GM12891 (cell line): ENCODE measurements around the gene CAMK1D.

ENCODE experiments used
- DNase-seq: peaks from one replicate; pipeline ENCODE4 v3.0.0; 2011; ENCODE audit warnings: low spot score; ENCODE audit not compliant: insufficient read length
- FAIRE-seq: peaks from 2 replicates; lab custom pipeline; 2011; peaks lifted over from hg19 to GRCh38; lab: Jason Lieb, UNC
- PAX5 ChIP-seq: IDR thresholded peaks from 2 replicates; pipeline ENCODE4 v1.6.1; 2011; ENCODE audit warnings: low read length, moderate library complexity, mild to moderate bottlenecking; ENCODE audit not compliant: insufficient read depth, severe bottlenecking
- POLR2A ChIP-seq: IDR thresholded peaks from 2 replicates; pipeline ENCODE4 v1.6.1; 2011; ENCODE audit warnings: low read depth, low read length, control low read depth
- POLR2AphosphoS5 ChIP-seq: IDR thresholded peaks from 2 replicates; pipeline ENCODE4 v1.6.1; 2011; ENCODE audit warnings: low read depth, low read length, control low read depth
- POU2F2 ChIP-seq: IDR thresholded peaks from 2 replicates; pipeline ENCODE4 v1.6.1; 2011; ENCODE audit warnings: low read depth, mild to moderate bottlenecking, control low read depth, low read length, moderate library complexity
- SPI1 ChIP-seq: IDR thresholded peaks from 2 replicates; pipeline ENCODE4 v1.6.1; 2011; ENCODE audit warnings: low read depth, low read length, control low read depth
- TAF1 ChIP-seq: IDR thresholded peaks from 2 replicates; pipeline ENCODE4 v1.6.1; 2011; ENCODE audit warnings: low read depth, low read length, control low read depth

Gene CAMK1D

DNA sequence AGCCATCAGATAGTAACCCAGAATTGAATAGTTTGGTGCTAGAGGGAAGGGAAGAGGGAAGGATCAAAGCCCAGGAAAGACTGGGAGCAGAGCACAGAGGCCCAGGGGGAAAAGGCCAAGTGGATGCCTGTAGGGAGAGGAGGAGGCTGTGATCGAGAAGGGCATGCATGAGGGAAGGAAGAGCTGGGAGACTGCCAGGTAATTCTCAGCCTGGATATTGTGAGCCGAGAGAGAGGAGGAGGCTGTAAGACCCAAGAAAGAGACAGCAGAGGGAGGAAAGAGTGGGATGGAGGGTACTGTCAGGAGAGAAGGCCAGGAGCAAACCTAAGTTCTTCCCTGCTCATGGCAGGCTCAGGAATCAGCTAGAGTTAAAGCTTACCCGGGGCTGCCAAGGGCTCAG lies 474.0 kb downstream of the CAMK1D start:
- TF ChIP-seq POLR2AphosphoS5 (no peak), SPI1 (no peak), TAF1 (no peak)
- DNase-seq (no peak), FAIRE-seq (no peak)

DNA sequence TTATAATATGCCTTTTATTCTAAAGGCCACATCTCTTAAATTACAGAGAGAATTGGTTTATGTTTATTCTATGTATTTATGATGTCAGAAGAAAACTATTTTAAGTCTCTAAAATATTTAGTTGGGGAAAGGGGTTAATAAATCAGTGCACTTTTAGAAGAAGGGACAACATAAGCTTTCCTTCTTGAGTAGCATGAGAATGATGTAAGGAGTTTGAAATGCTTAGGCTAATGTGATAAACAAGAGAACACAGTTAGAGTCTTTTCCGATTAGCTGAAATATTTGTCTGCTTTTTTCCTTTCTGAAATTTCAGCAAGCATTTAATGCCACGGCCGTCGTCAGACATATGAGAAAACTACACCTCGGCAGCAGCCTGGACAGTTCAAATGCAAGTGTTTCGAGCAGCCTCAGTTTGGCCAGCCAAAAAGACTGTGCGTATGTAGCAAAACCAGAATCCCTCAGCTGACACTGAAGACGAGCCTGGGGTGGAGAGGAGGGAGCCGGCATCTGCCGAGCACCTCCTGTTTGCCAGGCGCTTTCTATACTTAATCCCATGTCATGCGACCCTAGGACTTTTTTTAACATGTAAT lies 476.0 kb downstream of the CAMK1D start:
- DNase-seq (no peak), FAIRE-seq (no peak)
- TF ChIP-seq SPI1 = no peak

DNA sequence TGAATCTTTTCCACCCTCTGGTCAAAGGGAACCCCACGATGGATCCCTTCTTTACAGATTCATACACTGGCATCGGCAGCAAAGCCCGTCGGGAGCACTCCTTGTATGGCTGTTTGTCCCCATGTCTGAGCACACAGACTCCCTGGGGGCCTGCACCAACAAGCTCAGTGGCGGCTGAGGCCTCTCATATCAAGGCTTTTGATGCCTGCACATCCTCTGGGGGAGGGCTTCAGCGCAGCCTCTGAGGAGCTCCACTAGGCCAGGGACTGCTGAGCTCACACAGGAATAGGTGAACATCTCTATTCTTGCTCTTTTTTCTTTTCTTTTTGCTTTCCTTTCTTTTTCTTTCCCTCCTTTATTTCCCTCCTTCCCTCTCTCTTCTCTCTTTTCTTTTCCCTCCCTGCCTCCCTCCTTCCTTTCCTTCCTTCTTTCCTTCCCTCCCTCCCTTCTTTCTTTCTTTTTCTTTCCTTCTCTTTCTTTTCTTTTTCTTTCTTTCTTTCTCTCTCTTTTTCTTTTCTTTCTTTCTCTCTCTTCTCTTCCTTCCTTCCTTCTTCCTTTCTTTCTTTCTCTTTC lies 477.5 kb downstream of the CAMK1D start:
- TF ChIP-seq PAX5 (no peak), POLR2A (no peak), TAF1 (no peak), SPI1 (no peak), POLR2AphosphoS5 (no peak), POU2F2 (no peak)
- no peak for FAIRE-seq
- DNase-seq = no peak

- no peak for TF ChIP-seq POLR2AphosphoS5
- no peak for TF ChIP-seq POLR2A
- FAIRE-seq (no peak), DNase-seq (no peak)
Observed at GRCh38 chr10:12828736-12829135, 479.4 kb downstream of the CAMK1D start.

- FAIRE-seq (no peak), DNase-seq (no peak)
- TF ChIP-seq SPI1 (no peak), POLR2AphosphoS5 (no peak), PAX5 (no peak), POU2F2 (no peak), POLR2A (no peak), TAF1 (no peak)
Observed at GRCh38 chr10:12829831-12830390, 480.6 kb downstream of the CAMK1D start.

DNA sequence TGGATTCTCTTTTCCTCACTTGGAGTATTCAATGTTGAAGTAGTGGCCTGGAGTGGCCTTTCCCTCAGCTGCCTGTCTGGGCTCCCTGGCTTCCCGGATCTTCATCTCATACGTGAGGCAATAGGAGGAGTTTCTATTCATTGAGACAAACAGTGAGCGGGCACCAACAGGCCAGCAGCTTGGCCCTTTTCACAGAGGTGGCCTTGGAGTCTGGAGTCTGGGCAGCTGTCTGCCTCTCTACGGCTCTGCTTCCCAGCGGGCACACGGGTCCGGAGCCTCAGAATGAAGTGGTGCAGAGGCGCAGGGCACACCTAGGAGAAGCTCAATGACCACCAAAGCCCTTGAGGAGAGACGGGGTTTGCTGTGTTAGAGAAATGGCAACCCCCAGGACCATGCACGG lies 482.7 kb downstream of the CAMK1D start:
- FAIRE-seq = no peak
- TF ChIP-seq POU2F2 (no peak), POLR2A (no peak), SPI1 (no peak), POLR2AphosphoS5 (no peak), TAF1 (no peak), PAX5 (no peak)

GRCh38 chr10:12833451-12833850 lies 484.1 kb downstream of the CAMK1D start:
- TF ChIP-seq POU2F2 = no peak
- TF ChIP-seq TAF1 = no peak
- TF ChIP-seq POLR2AphosphoS5 = no peak
- no peak for TF ChIP-seq PAX5
- no peak for TF ChIP-seq SPI1
- no peak for TF ChIP-seq POLR2A
- DNase-seq (no peak), FAIRE-seq (no peak)

More for the DNA sequence above, 482.7 kb downstream of the CAMK1D start:
- DNase-seq = no peak

DNA sequence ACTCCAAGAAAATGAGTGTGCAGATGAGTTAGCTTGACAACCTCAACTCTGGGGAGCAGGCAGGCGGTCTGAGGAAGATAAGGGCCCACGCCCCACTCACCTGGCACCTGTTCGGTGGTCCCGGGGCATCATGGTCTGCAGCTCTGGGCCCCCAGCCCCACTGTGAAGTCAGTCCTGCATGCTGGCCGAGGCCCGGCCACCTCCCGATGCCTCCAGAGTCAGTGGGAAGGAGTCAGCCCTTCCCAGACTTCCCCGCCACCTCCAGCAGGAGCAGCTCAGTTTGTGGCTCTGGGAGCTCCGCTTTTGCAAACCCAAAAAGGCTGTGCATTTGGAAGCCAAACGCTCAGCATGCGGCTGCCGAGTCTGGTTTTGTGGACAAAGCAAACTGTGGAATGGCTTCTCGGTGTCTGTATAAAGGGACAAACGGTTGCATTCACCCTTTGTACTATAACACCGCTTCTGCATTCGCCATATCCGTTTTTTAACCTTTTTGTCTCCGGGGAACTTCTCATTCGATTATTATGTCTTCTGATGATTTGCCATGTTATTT lies 484.8 kb downstream of the CAMK1D start:
- no peak for DNase-seq
- TF ChIP-seq POU2F2 (no peak), TAF1 (no peak), POLR2A (no peak), SPI1 (no peak)
- FAIRE-seq = no peak

- no peak for FAIRE-seq
- no peak for TF ChIP-seq POLR2AphosphoS5
- TF ChIP-seq POU2F2 = no peak
- TF ChIP-seq POLR2A = no peak
- TF ChIP-seq PAX5 = no peak
- TF ChIP-seq TAF1 = no peak
- no peak for TF ChIP-seq SPI1
- DNase-seq = no peak
Observed at GRCh38 chr10:12834721-12835120, 485.4 kb downstream of the CAMK1D start.

DNA sequence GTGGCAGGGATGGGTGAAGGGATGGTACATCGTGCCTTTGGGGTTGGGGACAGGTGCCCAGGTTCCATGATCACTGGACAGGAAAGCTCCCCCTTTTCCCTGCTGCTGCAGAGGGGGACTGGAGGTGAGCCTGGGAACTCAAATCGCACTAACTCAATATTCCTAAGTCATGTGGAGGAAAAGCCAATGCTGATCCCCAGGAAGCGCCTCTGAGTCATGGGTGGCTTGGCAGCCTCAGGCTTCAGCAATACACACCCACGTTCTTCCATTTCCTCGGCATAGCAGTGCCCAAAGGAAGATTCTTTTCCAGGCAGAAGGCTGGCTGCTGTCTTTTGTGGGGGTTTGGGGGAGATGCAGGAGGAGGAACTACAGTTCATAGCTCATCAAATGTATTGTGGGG lies 486.4 kb downstream of the CAMK1D start:
- no peak for FAIRE-seq
- DNase-seq = no peak
- TF ChIP-seq POLR2A (no peak), TAF1 (no peak), POU2F2 (no peak), PAX5 (no peak), SPI1 (no peak), POLR2AphosphoS5 (no peak)
